Measurements from ENCODE around the gene UBA52. TPM values are rescaled to one million over a fixed set of nuclear protein-coding genes. Genes with fewer than 3 reads are reported as not detected.
A peak's percentile ranks its signal among the peaks of the same experiment; 100 is the strongest.

Gene UBA52
- total RNA-seq, 1 experiment from 2014 or later: 1,361 TPM

- Mint-ChIP-seq H3K9me3 (no peaks in the 10 kb centered on the region), H3K27ac (no peak overlapping the region), H3K36me3 (peaks cover 48% of the 10 kb centered on the region), H3K4me1 (peaks cover 16% of the 10 kb centered on the region), H3K4me3 (peak overlapping the region; percentile 33; the same call in 1 of the 2 replicates), H3K27me3 (ENCODE audit: low read depth) (no peaks in the 10 kb centered on the region)
- ChIA-PET POLR2A (no interaction called here), CTCF (no interaction called here)
- TF ChIP-seq IRF1 (CRISPR knock-in tag; IDR thresholded peaks at IDR 0.05) (no peak), SP1 (CRISPR knock-in tag; conservative IDR thresholded peaks at IDR 0.05) (no peak), ERG (CRISPR knock-in tag; IDR thresholded peaks at IDR 0.05) (no peak)
- DNase-seq (ENCODE audit: low spot score): no peak
- no peak for ATAC-seq
These were observed 3.1 kb downstream of the UBA52 start for GRCh38 chr19:18574691-18575291.

GRCh38 chr19:18576383-18576782 is 4.7 kb downstream of the UBA52 start:
- ChIA-PET CTCF (interaction anchor here (1.2 to 1.5 kb wide), 2 partner anchors 11 to 87 kb away, joined by 4 read pairs; no protein-coding TSS in a partner anchor), POLR2A (no interaction called here)
- Mint-ChIP-seq H3K27me3 (ENCODE audit: low read depth) (no peaks in the 10 kb centered on the region), H3K4me1 (peaks cover 14% of the 10 kb centered on the region), H3K4me3 (no peak overlapping the region), H3K27ac (no peak overlapping the region), H3K36me3 (peaks cover 46% of the 10 kb centered on the region), H3K9me3 (no peaks in the 10 kb centered on the region)
- ATAC-seq (no peak), DNase-seq (ENCODE audit: low spot score) (no peak)
- TF ChIP-seq ZNF121 (CRISPR knock-in tag; IDR thresholded peaks at IDR 0.05) (peak; percentile 51; the same call in 1 of the 2 replicates), SMAD4 (CRISPR knock-in tag; IDR thresholded peaks at IDR 0.05) (no peak), GABPB1 (CRISPR knock-in tag; IDR thresholded peaks at IDR 0.05) (no peak), ERG (CRISPR knock-in tag; IDR thresholded peaks at IDR 0.05) (no peak), NFYB (CRISPR knock-in tag; conservative IDR thresholded peaks at IDR 0.05; ENCODE audit: low read depth) (no peak)

- no peak overlapping the region for H3K4me3 Mint-ChIP-seq
- H3K27me3 Mint-ChIP-seq (ENCODE audit: low read depth): no peaks in the 10 kb centered on the region
- DNase-seq (ENCODE audit: low spot score): no peak
- ChIA-PET CTCF (interaction anchor here (1.3 to 1.6 kb wide), 3 partner anchors 12 to 289 kb away, joined by 3 to 5 read pairs (median 4); no protein-coding TSS in a partner anchor), POLR2A (interaction anchor here (1.1 kb wide), 1 partner anchor 12 kb away, joined by 3 read pairs; no protein-coding TSS in a partner anchor)
- TF ChIP-seq PRRX2 (CRISPR knock-in tag; IDR thresholded peaks at IDR 0.05) (no peak), ESRRA (CRISPR knock-in tag; IDR thresholded peaks at IDR 0.05; ENCODE audit: borderline replicate concordance) (no peak), ZBTB43 (CRISPR knock-in tag; IDR thresholded peaks at IDR 0.05) (no peak), ZNF121 (CRISPR knock-in tag; IDR thresholded peaks at IDR 0.05) (no peak), IRF1 (CRISPR knock-in tag; IDR thresholded peaks at IDR 0.05) (no peak)
- peaks cover 42% of the 10 kb centered on the region for H3K36me3 Mint-ChIP-seq
- H3K9me3 Mint-ChIP-seq: no peaks in the 10 kb centered on the region
- peak overlapping the region; percentile 84 for H3K27ac Mint-ChIP-seq
- no peak for ATAC-seq
- peaks cover 11% of the 10 kb centered on the region for H3K4me1 Mint-ChIP-seq
These were observed 5.8 kb downstream of the UBA52 start for GRCh38 chr19:18577365-18577914.

- no peak for ATAC-seq
- H3K36me3 Mint-ChIP-seq: peaks cover 14% of the 10 kb centered on the region
- H3K9me3 Mint-ChIP-seq: no peaks in the 10 kb centered on the region
- ChIA-PET CTCF (interaction anchor here (0.6 to 1.5 kb wide), 5 partner anchors 9 to 151 kb away, joined by 3 to 6 read pairs (median 4); no protein-coding TSS in a partner anchor), POLR2A (interaction anchor here (0.5 to 1.5 kb wide), 3 partner anchors 9 to 35 kb away, joined by 3 to 4 read pairs (median 3); partner anchors contain the start of gene UBA52)
- H3K4me3 Mint-ChIP-seq: no peak overlapping the region
- H3K27ac Mint-ChIP-seq: no peak overlapping the region
- TF ChIP-seq ZNF121 (CRISPR knock-in tag; IDR thresholded peaks at IDR 0.05) (no peak), MAX (CRISPR knock-in tag; IDR thresholded peaks at IDR 0.05) (no peak), E2F5 (CRISPR knock-in tag; IDR thresholded peaks at IDR 0.05) (no peak)
- H3K27me3 Mint-ChIP-seq (ENCODE audit: low read depth): peaks cover 4% of the 10 kb centered on the region; the same call in 1 of the 2 replicates
- no peaks in the 10 kb centered on the region for H3K4me1 Mint-ChIP-seq
- no peak for DNase-seq (ENCODE audit: low spot score)
These were observed 8.7 kb downstream of the UBA52 start for GRCh38 chr19:18580311-18580710.

Data from WTC11 (cell line).